Hematopoietic multipotent progenitor cell treated with erythropoietin and hydrocortisone succinate and interleukin-3 and kit ligand, for 15 days (in vitro differentiated cells): Measurements from ENCODE around the gene LGALS13.
"Not testable (repeated sequence)": the region's sequence is repeated elsewhere in the genome, so short reads cannot be mapped to it uniquely, and the experiment has no call there.

Experiments
- DNase-seq: peaks from one replicate; pipeline ENCODE4 v3.0.0-alpha.2; 2015; ENCODE audit warnings: low spot score

Gene LGALS13

DNA sequence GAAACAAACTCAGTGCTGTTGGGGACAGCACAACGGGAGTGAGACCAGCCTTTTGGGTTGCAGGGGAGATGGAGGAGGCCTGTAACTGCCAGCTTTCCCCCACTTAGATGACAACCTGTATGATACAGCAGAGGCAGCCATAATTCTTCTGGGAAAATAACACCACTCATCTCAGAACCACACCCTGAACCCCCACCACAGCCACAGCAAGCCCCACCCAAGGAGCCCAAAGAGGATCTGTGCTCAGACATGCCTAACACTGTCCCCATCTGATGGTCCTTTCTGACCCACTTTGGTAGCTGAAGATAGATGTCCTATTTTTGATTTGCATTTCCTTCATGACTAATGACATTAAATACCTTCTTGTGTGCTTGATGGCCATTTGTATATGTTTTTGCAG is 15.4 kb downstream of the LGALS13 start:
- DNase-seq, result no peak

DNA sequence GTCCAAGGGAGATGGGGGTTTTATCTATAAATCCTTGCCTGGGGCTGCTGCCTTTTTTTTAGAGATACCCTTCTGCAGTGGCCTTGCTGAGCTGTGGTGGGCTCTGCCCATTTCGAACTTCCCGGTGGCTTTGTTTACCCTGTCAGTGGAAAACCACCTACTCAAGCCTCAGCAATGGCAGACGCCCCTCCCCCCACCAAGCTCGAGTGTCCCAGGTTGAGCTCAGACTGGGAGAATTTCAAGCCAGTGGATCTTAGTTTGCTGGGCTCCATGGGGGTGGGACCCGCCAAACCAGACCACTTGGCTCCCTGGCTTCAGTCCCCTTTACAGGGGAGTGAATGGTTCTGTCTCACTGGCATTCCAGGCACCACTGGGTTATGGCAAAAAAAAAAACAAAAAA is 21.6 kb downstream of the LGALS13 start:
- DNase-seq, result no peak

DNA sequence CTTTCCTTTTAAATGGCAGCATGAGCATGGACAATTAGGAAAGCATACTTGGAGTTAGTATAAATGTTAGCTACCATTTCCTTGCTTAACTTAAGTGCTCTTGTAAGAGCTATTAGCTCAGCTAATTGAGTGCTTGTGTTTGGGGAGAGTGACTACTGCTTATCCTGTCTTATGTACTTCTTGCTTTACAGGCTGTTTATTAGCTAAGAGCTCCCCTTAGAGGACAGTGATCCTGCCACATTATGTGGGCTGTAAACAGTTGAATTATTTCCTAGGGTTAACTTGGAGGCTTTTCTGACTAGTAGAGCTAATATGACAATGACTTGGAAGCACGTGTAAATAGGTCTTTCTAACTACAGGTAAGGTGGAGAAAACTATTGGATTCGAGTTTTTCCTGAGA is 25.3 kb downstream of the LGALS13 start:
- not testable (repeated sequence) for DNase-seq

DNA sequence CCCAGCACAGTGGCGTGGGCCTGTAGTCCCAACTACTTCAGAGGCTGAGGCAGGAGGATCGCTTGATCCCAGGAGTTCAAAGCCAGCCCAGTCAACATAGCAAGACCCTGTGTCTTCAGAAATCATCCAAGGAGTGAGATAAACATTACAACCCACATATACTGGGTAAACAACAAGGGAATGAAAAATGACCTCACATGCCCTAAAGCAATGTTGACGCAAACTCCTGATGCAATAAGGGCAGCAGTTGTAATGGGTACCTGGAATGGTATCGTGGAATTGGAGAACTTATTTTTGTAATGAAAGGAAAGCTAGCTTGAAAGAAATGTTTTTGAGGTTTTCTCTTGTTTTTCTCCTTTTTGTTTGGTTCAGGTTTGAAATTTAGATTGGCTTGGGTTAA is 28.9 kb downstream of the LGALS13 start:
- DNase-seq, result no peak

DNA sequence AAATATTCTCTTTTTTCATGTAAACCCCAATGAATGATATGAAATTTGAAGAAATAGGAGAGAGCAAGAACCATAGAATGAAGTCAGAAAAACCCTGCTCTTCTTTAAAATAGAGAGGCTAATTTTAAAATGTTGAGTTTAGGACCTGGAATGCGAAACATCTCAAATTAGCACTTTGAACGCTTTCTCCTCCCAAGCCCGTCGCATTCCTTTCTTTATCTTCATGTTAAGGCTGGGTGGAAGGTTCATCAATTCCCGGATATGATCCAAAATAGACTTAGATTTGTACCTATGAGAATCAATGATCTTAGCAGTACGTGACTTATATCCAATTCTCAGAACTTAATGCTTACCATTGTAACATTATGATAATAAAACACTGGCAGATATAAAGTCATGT is 29.3 kb downstream of the LGALS13 start:
- no peak for DNase-seq

DNA sequence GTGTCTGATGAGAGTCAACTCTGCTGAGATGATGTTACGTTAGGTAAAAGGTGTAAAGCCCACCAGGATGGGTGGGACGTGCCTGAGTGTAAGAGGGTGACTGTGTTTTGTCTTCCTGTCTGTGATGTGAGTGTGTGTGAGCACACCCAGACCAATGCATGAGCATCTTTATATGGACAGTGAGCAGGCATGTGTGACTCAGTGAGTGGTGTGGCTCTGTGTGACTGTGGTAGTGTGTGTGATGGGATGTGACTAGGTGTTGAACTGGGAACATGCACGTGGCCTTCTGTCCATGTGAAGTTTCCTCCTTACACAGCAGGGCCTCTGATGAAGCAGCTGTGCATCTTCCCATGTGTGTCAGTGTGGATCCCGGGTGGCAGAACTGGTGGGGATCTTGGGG is 35.6 kb downstream of the LGALS13 start:
- no peak for DNase-seq

DNA sequence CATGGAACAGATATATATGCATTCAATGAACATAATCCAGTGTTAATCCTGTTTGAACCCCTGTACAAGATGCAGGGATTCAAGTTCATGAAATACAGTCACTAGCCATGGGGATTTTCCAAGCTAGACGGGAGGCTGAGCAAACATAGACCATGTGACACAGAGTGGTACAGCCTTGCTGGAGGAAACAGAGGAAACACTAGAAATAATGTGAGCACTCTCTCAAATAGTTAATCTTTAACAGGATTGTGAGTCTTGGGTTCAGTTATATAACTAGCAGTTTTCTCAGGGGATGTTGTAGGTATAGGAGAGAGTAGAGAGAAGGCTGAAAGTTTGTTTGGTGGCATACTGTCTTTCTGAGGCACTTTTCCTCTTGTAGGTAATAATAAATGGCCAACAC is 39.4 kb downstream of the LGALS13 start:
- no peak for DNase-seq

DNA sequence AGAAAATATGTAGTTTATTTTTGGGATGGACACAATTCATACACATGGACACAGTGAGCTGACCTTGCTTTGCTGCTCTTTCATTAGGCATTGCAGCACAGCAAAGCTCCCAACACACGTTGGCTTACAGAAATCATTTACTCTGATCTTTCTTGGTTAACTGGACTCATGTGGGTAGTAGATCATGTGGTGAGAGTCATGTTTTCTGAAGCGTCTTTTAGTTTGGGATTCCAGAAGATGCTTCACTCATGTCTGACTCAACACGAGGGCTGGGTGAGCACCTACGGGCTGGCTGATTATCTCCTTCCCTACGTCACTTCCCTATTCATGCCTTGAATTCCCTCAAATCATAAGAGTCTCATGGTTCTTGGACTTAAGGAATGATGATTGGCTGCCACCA is 41.3 kb downstream of the LGALS13 start:
- no peak for DNase-seq

DNA sequence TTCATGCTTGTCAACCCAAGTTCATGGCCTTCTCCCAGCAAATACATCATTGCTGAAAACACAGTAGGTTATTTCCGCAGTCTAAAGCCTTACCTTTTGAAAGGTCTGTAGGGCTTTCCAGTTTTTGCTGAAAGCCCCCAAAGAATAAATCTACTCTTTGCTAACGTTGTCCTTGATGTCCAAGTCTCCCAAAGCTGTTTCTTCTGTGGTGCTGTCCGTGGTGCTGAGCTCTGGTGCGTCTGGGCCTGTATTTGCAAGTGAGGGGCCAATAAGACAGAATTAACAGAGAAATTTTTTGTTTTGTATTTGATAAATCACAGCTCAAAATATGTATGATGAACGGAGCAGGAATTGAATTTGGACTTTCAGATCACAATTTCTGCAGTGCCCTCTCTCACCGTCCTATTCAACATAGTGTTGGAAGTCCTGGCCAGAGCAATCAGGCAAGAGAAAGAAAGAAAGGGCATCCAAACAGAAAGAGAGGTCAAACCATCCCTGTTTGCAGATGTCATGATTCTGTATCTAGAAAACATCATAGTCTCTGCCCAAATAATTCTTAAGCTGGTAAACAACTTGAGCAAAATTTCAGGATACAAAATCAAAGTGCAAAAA is 43.6 kb downstream of the LGALS13 start:
- no peak for DNase-seq

DNA sequence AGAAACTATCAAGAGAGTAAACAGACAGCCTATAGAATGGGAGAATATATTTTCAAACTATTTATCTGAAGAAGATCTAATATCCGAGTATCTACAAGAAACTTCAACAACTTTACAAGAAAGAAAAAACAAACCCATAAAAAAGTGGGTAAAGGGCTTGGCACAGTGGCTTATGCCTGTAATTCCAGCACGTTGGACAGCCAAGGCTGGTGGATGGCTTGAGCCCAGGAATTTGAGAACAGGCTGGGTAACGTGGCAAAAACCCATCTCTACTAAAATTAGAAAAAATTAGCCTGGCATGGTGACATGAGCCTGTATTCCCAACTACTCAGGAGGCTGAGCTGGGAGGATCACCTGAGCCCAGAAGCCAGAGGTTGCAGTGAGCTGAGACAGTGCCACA is 45.6 kb downstream of the LGALS13 start:
- DNase-seq, result no peak

DNA sequence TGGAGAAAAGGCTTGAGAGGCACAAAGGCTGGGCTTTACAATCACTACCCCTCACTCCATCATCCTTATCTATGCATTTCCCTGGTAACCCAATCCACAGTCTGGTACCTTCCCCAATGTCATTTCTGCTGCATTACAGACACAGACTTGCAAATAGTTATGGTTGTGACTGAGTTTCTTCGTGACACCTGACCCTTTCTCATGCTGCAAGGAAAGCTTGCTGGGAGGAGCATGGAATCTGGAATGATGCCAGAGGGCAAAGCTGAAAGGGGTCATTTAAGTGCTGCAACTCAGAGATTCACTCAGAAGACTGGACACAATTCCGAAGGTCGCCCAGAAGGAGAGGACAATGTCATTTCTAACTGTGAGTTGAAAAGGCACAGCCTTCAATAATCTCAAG is 53.3 kb downstream of the LGALS13 start, which contains the start of gene LGALS16:
LGALS16 (plus strand) TSS at position 301 of the 400 bp plus-strand sequence; CDS start at position 350, 49 bp downstream.
- DNase-seq, result no peak
